HG03039 (cell line): ENCODE results near the gene PEMT.

Source experiments
- ATAC-seq: cut with Tn5 transposase; IDR thresholded peaks from one replicate; pipeline ENCODE4 v1.9.1; 2021; ENCODE audit warnings: mild to moderate bottlenecking, moderate library complexity; ENCODE audit not compliant: unreplicated experiment

Gene PEMT

GRCh38 chr17:17605083-17605728 lies 13.7 kb upstream of the PEMT start:
- ATAC-seq, result no peak

- no peak for ATAC-seq
Observed at GRCh38 chr17:17603895-17604225, 12.4 kb upstream of the PEMT start.

DNA sequence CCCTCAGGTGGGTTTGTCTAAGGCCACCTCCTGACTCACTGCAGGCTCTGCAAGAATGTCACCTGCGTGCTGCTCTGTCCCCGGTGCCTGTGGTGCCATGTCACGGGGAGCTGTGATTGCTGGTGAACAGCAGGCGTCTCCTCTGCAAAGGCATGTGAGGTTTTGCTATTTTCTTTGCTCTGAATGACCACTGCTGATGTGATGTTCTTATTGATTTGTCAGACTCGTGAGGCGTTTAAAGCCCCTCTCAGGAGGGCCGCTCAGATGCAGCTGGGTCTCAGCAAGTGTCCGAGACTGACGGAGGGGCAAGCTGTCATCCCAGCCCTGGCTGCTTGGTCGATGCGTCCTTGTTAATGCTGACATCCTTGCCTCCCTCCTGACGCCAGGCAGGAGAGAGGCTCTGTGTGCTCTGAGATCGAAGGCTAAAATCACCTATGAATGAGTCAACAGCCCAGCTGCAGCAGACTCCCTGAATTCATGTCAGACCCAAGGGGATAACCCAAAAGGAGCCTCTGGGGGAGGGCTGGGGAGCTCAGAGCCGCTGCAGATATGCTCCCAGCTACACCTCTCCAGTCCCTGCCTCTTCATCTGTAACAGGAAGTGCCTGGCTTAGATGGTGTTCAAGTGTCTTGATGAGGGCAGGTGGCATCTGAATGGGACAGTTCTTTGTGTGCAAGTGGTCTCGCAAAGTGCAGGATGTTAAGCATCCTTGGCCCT lies 11.8 kb upstream of the PEMT start:
- ATAC-seq, result no peak

DNA sequence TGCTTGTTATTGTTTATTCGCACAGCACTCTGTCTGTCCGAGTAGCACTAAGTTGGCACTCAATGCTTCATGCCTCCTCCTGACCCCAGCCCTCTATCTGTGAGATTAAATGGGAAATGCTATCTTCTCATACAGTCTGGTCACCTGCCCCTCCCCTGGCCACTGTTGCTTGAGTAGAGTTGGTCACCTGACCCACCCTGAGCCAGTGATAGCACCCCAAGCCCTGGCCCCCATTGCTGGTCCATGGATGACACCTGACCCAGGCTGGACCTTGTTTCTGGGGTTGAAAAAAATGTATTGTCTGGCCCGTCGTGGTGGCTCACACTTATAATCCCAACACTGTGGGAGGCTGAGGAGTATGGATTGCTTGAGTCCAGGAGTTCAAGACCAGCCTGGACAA lies 8.5 kb upstream of the PEMT start:
- no peak for ATAC-seq

DNA sequence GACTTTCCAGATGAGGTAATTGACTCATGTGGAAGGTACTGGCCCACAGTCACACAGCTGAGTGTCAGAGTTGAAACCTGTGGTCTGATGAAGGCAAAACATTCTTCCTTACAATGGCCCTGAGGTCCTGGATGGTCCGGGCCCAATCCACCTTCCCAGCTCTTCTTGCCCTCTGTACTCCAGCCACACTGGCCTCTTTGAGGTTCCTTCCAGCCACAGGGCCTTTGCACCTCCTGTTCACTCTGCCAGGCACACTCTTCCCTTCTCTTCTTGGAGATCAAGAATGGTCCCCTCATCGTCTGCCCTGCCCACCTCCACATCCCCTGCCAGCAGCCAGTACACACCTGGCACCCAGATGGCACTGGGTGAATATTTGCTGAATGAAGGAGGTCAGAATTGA lies 6.5 kb upstream of the PEMT start:
- no peak for ATAC-seq

GRCh38 chr17:17595755-17596154 lies 4.2 kb upstream of the PEMT start:
- ATAC-seq, result no peak

DNA sequence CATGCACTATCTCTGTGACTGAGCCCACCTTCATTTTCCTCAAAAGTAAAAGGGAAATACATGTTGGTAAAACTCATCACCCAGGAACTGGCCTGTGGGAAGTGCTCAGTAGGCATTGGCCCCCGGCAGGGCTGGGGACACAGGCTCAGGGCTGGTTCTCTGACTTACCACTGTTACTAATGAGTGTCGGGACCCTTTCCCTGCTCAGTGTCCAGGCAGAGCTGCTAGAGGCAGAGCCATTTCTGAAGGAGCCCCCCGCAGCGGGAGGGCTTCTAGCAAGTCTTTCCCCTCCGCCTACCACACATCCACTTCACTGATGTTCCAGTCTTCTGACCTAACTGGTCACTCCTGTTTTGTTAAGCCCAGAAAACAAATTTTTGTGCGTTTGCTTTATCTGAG lies 1.7 kb upstream of the PEMT start:
- no peak for ATAC-seq

DNA sequence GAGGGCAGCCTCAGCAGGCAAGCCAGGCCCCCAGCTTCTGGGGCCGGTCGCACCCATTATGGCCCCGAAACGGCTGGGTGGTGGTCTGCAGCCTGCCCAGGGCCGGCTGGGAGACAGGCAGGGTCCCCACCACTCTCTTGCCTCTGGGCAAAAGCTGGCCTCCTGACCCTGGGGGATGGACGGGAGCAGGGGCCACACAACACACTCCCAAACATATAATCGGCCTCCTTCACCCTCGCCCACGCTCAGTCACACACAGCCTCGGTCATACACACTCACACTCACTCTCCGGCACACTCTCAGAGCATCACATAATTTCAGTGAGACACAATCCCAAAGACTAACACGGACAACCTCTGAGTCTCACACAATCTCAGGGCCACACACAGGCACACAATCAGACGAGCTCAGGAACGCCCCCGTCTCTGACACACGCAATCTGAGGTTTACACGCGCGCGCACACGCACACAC lies 589 bp downstream of the PEMT start:
- ATAC-seq, result no peak

DNA sequence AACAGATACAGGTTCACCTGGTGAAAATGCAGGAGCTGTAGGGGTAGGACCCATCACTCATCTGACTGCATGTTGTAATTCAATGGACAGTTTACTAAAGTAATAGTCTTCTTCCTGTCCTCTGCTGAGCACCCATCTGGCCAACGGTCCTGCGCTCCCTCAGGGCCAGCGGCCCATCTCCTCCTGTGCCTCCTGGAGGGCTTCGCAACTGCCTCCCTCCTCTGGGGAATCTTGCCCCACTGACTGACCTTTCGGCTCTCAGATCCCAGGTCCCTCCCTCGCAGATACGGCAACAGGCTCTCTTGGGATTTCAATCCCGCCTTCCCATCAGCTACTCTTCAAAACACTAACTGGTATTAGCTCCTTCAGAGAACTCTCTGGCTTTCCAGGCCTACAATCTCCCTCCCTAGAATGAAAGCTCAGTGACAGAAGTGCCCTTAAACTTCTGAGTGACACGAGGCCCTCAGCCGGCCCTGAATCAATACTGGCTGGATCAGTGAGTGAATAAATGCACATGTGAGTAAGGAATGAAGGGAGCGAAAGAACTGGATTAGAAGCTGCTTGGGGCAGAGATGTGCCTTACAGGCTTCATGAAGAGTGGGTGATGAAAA lies 1.3 kb downstream of the PEMT start:
- ATAC-seq, result no peak

- no peak for ATAC-seq
Observed at GRCh38 chr17:17587614-17588337, 3.7 kb downstream of the PEMT start.

DNA sequence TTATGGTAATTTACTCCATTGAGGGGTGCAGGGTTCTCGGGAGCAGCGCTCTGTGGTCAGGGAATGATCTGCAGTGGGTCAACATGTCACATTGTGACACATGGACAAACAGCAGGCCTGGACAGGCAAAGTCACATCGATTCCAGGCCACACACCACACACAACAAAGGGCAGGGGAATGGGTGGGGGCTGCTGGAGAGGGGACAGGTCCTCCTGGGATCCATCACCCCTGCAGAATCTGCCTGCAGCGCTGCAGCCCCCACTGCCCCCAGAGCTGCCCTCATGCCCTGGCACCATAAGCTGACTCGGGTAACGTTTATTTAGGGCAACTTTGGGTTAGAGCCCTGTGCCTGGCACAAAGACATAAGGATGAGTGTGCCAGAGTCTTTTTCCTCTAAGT lies 9.1 kb downstream of the PEMT start:
- ATAC-seq, result no peak

- ATAC-seq, result no peak
Observed at GRCh38 chr17:17581509-17581908, 10.0 kb downstream of the PEMT start.

DNA sequence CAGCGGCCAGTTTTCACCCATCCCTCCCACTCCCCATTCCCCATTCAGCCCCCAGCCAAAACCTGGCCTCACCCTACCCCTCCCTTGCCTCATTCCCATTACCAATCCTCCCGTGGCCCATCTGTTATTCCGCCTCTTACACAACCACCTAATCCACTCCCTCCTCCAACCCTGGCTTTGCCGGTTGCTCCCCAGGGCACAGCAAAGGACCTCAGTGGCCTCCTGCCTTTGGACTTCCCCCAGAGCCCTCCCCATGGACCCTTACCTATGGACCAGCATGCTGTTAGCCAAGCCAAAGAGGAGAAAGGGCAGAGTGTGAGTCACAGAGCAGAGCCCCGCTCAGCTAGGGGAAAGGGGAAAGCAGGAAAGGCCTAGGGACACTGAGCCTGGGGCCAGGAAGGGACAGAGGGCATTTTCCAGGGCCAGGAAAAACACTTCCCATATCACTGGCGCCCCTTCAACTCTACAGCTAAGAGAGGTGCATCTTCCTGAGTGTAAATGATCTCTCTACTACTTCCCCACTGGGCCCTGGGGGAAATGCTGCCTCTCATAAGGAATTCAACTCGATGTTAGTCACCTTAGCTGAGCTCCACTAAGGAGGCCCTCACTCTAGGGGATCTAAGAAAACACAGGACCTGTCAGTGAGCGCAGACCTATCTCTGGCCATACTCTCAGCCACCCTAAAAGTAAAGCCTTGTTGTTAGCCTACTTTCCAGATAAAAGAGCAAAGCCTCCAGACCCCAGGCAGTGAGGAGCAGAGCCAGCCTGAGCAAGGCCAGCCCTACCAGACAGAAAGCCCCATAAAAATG lies 10.6 kb downstream of the PEMT start:
- ATAC-seq, result no peak

DNA sequence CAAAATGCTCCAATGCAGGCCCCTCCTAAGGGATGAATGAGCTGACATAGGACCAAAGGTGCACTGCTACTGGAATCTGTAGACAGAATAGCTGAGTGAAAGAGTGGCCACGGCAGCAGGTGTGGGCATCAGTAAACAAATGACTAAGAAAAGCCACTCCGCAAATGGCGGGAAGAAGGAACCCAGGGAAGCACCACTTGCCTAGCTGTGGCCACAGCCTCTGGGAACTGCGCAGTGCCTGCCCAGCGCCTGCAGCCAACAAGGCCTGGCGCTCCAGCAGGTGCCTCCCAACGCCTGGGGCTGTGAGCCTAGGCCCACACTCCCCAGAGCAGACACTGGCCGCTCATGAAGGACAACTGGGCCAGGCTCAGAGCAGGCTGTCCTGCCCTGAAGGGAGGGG lies 11.8 kb downstream of the PEMT start:
- ATAC-seq, result no peak

DNA sequence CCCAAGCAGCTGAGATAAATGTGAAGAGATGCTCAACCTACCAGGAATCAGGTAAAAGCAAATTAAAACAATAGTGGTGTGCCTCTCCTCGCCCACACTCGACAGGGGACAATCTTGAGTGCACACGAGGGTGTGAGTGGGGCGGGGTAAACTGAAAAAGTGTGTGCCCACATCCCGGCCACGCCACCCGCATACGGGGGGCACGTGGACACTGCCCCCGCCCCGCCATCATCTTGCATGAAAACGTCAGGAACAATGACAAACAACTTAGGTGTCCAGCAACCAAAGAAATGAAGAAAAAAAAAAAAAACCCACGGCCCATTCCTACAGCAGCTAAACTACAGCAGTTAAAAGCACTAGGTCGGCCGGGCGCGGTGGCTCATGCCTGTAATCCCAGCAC lies 14.1 kb downstream of the PEMT start:
- ATAC-seq, result no peak

DNA sequence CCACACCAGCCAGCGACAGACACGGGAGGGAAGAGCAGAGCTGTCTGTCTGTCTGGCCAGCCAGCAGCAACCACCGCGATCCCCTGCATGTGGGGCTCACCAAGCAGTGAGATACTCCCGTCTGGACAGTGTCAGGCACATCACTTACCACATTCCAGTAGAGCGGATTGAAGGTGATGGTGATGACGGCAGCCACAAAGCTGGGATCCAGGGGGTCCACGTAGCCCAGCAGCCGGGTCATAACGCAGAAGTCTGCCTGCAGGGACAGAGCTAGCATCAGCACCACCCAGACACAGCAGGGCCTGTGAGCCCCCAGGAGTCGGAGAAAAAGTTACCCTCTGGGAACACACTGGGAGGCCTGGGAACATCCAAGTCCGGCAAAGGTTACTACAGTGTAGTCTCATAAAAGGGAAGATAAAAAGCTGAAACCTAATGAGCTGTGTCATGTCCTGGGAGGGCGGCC lies 14.7 kb downstream of the PEMT start:
- ATAC-seq, result no peak

- no peak for ATAC-seq
Observed at GRCh38 chr17:17575360-17576251, 15.9 kb downstream of the PEMT start.

DNA sequence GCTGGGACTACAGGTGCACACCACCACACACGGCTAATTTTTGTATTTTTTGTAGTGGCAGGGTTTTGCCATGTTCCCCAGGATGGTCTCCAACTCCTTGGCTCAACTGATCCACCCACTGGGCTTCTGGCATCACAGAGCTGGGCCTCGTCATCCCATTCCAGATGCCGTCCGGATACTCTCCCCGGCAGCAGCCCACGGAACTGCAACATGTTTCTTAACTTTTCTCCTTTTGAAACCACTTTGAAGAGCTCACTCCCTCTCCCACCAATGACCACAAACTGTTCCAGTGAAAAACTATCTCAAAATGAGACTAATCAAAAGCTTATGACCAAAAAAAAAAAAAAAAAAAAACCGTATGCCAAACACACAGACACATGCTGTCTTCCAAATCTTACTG lies 17.6 kb downstream of the PEMT start:
- ATAC-seq, result no peak

- no peak for ATAC-seq
Observed at GRCh38 chr17:17572010-17572785, 19.3 kb downstream of the PEMT start.
